AG04450 (cell line): ENCODE measurements around the gene PRPF38A. TPM values are rescaled to one million over a fixed set of nuclear protein-coding genes. Genes with fewer than 3 reads are reported as not detected.

Experiments
- CTCF ChIA-PET: fragments of 300-600, 350-600 bp; formaldehyde crosslinking; extraction: SDS; loops from one replicate; lab custom pipeline; 2022; ENCODE audit warnings: antibody characterized with exemption, inconsistent platforms; lab: Charles Lee
- POLR2A ChIA-PET: fragments of 350-600 bp; formaldehyde crosslinking; extraction: SDS; loops from one replicate; lab custom pipeline; 2021; ENCODE audit warnings: antibody characterized with exemption, inconsistent platforms; lab: Yijun Ruan, JAX
- DNase-seq: peaks from one replicate; pipeline ENCODE4 v3.0.0-alpha.2; 2011; ENCODE audit warnings: low read depth, low spot score
- H3K27ac ChIP-seq: one replicate; pipeline ENCODE4 v1.5.1; 2012; ENCODE audit warnings: low read depth, low read length, control low read depth
- H3K27me3 ChIP-seq: one replicate; pipeline ENCODE4 v1.6.0; 2012; ENCODE audit warnings: low read length; ENCODE audit not compliant: control insufficient read depth, insufficient read depth
- H3K4me3 ChIP-seq: 2 replicates; pipeline ENCODE4 v1.5.1; 2011; ENCODE audit warnings: mild to moderate bottlenecking, low read depth, low read length, control low read depth
- H3K9me3 ChIP-seq: 2 replicates; pipeline ENCODE4 v1.5.1; 2012; ENCODE audit warnings: low read length; ENCODE audit not compliant: control insufficient read depth, insufficient read depth
- polyA minus RNA-seq: library from RNA; depleted of rRNA, polyadenylated mRNA; stranded (reverse); fragments of >200 nt; gene quantifications from 2 replicates; pipeline ENCODE4 v1.2.3, GENCODE V29; 2011; rRNA and poly(A)+ RNA removed
- polyA plus RNA-seq: library from polyadenylated mRNA; depleted of rRNA; stranded (reverse); fragments of >200 nt; gene quantifications from 2 replicates; pipeline ENCODE4 v1.2.3, GENCODE V29; 2011; rRNA removed
- TF ChIP-seq, protein P1 (sequence below): IDR thresholded peaks from 2 replicates; pipeline ENCODE4 v1.5.1; 2011; ENCODE audit warnings: low read depth, low read length, control low read depth, inconsistent platforms

PRPF38A gene, protein sequence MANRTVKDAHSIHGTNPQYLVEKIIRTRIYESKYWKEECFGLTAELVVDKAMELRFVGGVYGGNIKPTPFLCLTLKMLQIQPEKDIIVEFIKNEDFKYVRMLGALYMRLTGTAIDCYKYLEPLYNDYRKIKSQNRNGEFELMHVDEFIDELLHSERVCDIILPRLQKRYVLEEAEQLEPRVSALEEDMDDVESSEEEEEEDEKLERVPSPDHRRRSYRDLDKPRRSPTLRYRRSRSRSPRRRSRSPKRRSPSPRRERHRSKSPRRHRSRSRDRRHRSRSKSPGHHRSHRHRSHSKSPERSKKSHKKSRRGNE
- polyA plus RNA-seq: 23.5 and 26.7 TPM in 2 replicates
- 26.4 and 35.7 TPM in 2 replicates for polyA minus RNA-seq

GRCh38 chr1:52404116-52404974, at the start of gene PRPF38A, which contains the start of gene ORC1:
PRPF38A (plus strand) TSS chr1:52404602; CDS start chr1:52404750, 148 bp downstream.
ORC1 (minus strand) TSS chr1:52404423; CDS start chr1:52402223, 2,200 bp downstream.
- Histone ChIP-seq H3K27ac (peak within 1 kb of the TSS; percentile 86), H3K9me3 (no peaks in the 10 kb centered on the region), H3K27me3 (no peaks in the 10 kb centered on the region), H3K4me3 (peak within 1 kb of the TSS; percentile 97)
- CTCF ChIA-PET: interaction anchor here (1.1 to 1.3 kb wide), 3 partner anchors 11 to 277 kb away, joined by 3 to 4 read pairs (median 3); no protein-coding TSS in a partner anchor
- DNase-seq: peak; percentile 90
- POLR2A ChIA-PET: interaction anchor here (0.5 to 2.2 kb wide), 9 partner anchors 9 to 322 kb away, joined by 3 to 9 read pairs (median 3); partner anchors contain the start of genes CC2D1B, TUT4 and ZYG11B
- TF ChIP-seq, protein P1, sequence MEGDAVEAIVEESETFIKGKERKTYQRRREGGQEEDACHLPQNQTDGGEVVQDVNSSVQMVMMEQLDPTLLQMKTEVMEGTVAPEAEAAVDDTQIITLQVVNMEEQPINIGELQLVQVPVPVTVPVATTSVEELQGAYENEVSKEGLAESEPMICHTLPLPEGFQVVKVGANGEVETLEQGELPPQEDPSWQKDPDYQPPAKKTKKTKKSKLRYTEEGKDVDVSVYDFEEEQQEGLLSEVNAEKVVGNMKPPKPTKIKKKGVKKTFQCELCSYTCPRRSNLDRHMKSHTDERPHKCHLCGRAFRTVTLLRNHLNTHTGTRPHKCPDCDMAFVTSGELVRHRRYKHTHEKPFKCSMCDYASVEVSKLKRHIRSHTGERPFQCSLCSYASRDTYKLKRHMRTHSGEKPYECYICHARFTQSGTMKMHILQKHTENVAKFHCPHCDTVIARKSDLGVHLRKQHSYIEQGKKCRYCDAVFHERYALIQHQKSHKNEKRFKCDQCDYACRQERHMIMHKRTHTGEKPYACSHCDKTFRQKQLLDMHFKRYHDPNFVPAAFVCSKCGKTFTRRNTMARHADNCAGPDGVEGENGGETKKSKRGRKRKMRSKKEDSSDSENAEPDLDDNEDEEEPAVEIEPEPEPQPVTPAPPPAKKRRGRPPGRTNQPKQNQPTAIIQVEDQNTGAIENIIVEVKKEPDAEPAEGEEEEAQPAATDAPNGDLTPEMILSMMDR: peak; percentile 60

DNA sequence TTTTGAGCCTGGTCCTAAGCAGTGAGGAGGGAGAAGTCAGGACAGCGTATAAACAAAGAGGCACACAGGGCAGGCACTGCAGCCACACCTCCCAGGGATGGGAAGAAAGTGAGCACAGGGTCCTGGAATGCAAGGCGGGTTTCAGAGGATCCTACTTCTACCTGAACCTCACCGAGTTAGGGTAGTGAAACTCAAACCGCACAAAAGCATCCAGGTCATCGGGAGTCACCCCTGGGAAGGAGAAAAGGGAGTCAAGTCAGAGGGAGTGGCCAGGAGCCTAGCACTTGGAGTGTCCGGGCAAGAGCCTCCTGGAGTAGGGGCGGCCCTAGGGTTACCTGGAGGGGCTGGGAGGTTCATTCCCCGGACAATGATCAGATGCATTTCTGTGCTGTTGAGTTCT, 49.0 kb upstream of the PRPF38A start:
- no peaks in the 10 kb centered on the region for H3K27me3 ChIP-seq
- H3K4me3 ChIP-seq: no peak overlapping the region
- no peaks in the 10 kb centered on the region for H3K9me3 ChIP-seq
- DNase-seq: no peak
- no peak overlapping the region for H3K27ac ChIP-seq
- TF ChIP-seq, protein P1: no peak
- ChIA-PET CTCF (no interaction called here), POLR2A (no interaction called here)

- DNase-seq: no peak
- no peak overlapping the region for H3K4me3 ChIP-seq
- no peaks in the 10 kb centered on the region for H3K9me3 ChIP-seq
- TF ChIP-seq, protein P1: no peak
- no peaks in the 10 kb centered on the region for H3K27me3 ChIP-seq
- H3K27ac ChIP-seq: no peak overlapping the region
- POLR2A ChIA-PET: no interaction called here
- CTCF ChIA-PET: no interaction called here
Measured at GRCh38 chr1:52355847-52356505, 48.4 kb upstream of the PRPF38A start.

DNA sequence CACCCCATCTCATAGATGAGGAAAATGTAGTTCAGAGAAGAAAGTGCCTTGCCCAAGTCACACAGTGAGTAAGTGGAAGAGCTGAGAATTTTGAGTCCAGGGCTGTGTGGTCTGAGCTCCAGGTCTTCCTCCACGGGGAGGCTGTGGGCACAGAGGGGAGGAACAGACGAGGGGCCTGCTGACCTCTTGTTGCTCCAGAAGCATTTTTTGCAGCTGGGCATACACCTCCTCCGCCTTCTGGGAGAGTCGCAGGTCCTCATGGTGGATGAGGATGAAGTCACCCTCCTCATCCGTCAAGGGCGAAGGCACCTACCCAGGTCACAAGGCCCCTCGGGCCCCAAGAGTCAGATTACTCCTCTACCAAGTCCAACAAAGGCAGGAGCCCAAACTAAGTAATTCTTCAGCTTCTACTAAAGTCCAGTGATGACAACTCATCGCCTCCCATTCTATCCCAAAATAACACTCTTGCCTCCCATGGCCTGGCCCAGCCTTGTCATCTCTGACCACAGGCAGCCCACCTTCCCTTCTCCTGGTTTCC, 47.5 kb upstream of the PRPF38A start:
- no peak overlapping the region for H3K4me3 ChIP-seq
- DNase-seq: no peak
- CTCF ChIA-PET: interaction anchor here (1.0 kb wide), 1 partner anchor 8 kb away, joined by 3 read pairs; no protein-coding TSS in a partner anchor
- POLR2A ChIA-PET: no interaction called here
- no peaks in the 10 kb centered on the region for H3K9me3 ChIP-seq
- TF ChIP-seq, protein P1: no peak
- H3K27ac ChIP-seq: no peak overlapping the region
- H3K27me3 ChIP-seq: no peaks in the 10 kb centered on the region
